Endothelial cell of umbilical vein (primary cell): Measurements from ENCODE around the gene ATP5IF1. TPM values are rescaled to one million over a fixed set of nuclear protein-coding genes. Genes with fewer than 3 reads are reported as not detected.

Source experiments
- BruUV-seq: library from RNA; stranded (reverse); fragments of 400-500 nt; replicated peaks from 2 replicates; lab custom pipeline; 2021; lab: Mats Ljungman, UMichigan
- CTCF ChIA-PET: fragments of 300-600, 350-600 bp; sonication (Branson Sonifier 250); formaldehyde crosslinking; loops from one replicate; lab custom pipeline; 2021; ENCODE audit warnings: antibody characterized with exemption, inconsistent platforms; lab: Charles Lee
- POLR2A ChIA-PET: fragments of 300-600, 350-600 bp; sonication (Branson Sonifier 250); formaldehyde crosslinking; loops from one replicate; lab custom pipeline; 2021; ENCODE audit warnings: antibody characterized with exemption, inconsistent platforms; lab: Charles Lee
- DNase-seq: peaks from one replicate; pipeline ENCODE4 v3.0.0-alpha.2; 2011; ENCODE audit warnings: low read depth, low spot score
- FAIRE-seq: peaks from 2 replicates; lab custom pipeline; 2011; peaks lifted over from hg19 to GRCh38; lab: Jason Lieb, UNC
- H2AFZ ChIP-seq: 2 replicates; pipeline ENCODE4 v1.6.0; 2012; ENCODE audit warnings: low read depth, low read length, control low read depth, inconsistent platforms
- H3K27ac ChIP-seq: 2 replicates; pipeline ENCODE4 v1.5.1; 2011; ENCODE audit warnings: low read depth, mild to moderate bottlenecking, control low read depth, low read length, moderate library complexity; ENCODE audit not compliant: insufficient read depth
- H3K27me3 ChIP-seq, 2 experiments: 2 replicates each; pipeline versions ENCODE4 v1.6.0 to v1.6.1; 2011; ENCODE audit warnings: low read length in 2 of 2, mixed read lengths in 1 of 2; ENCODE audit not compliant: control insufficient read depth in 2 of 2, insufficient read depth in 2 of 2
- H3K36me3 ChIP-seq, 2 experiments: 2 replicates in 1 of 2; 3 replicates in 1 of 2; pipeline ENCODE4 v1.5.1; 2011; ENCODE audit warnings: low read length in 2 of 2, mild to moderate bottlenecking in 1 of 2, moderate library complexity in 1 of 2; ENCODE audit not compliant: control insufficient read depth in 2 of 2, insufficient read depth in 2 of 2; ENCODE audit errors: extremely low read depth in 1 of 2
- H3K4me1 ChIP-seq: 3 replicates; pipeline ENCODE4 v1.5.1; 2011; ENCODE audit warnings: mild to moderate bottlenecking, low read length; ENCODE audit not compliant: control insufficient read depth, insufficient read depth; ENCODE audit errors: extremely low read depth
- H3K4me2 ChIP-seq: 2 replicates; pipeline ENCODE4 v1.6.1; 2011; ENCODE audit warnings: low read length, control low read depth, mixed read lengths; ENCODE audit not compliant: insufficient read depth
- H3K4me3 ChIP-seq, 3 experiments: fragments of 200-600 bp in 1 of 3; sonication (generic), shearing (Covaris generic) in 1 of 3; replicated peaks in 1 of 3; 2 replicates each; pipeline ENCODE4 v1.5.1; 2011 to 2016; ENCODE audit warnings: control low read depth in 3 of 3, low read length in 3 of 3, mild to moderate bottlenecking in 2 of 3, inconsistent platforms in 1 of 3, low read depth in 1 of 3, moderate library complexity in 1 of 3; ENCODE audit not compliant: insufficient read depth in 1 of 3
- H3K79me2 ChIP-seq: 2 replicates; pipeline ENCODE4 v1.6.0; 2012; ENCODE audit warnings: low read length, inconsistent platforms; ENCODE audit not compliant: control insufficient read depth, insufficient read depth
- H3K9ac ChIP-seq: replicated peaks from 2 replicates; pipeline ENCODE3; 2011; ENCODE audit warnings: low read length, control low read depth; ENCODE audit not compliant: insufficient read depth; ENCODE audit errors: extremely low read depth
- H3K9me1 ChIP-seq: replicated peaks from 3 replicates; pipeline ENCODE4 v1.6.0; 2011; ENCODE audit warnings: mild to moderate bottlenecking, low read length; ENCODE audit not compliant: control insufficient read depth, insufficient read depth; ENCODE audit errors: extremely low read depth
- H3K9me3 ChIP-seq: replicated peaks from 2 replicates; pipeline ENCODE4 v1.5.1; 2012; ENCODE audit warnings: low read length, inconsistent platforms; ENCODE audit not compliant: control insufficient read depth, insufficient read depth
- H4K20me1 ChIP-seq: replicated peaks from 2 replicates; pipeline ENCODE3; 2011; ENCODE audit warnings: mild to moderate bottlenecking, low read length; ENCODE audit not compliant: control insufficient read depth, insufficient read depth; ENCODE audit errors: extremely low read depth
- CTCF ChIP-seq, 2 donors: IDR thresholded peaks; 1 replicate in 1 of 2; 2 replicates in 1 of 2; pipeline ENCODE4 v1.5.1; 2011; ENCODE audit warnings: low read length in 2 of 2, mild to moderate bottlenecking in 2 of 2, moderate library complexity in 2 of 2, control low read depth in 1 of 2, inconsistent platforms in 1 of 2, low read depth in 1 of 2; ENCODE audit not compliant: insufficient read depth in 1 of 2; ENCODE audit errors: extremely low read depth in 1 of 2
- EZH2 ChIP-seq: IDR thresholded peaks from 2 replicates; pipeline ENCODE4 v1.6.1; 2012; ENCODE audit warnings: borderline replicate concordance, low read depth, mild to moderate bottlenecking, moderate library complexity, low read length, inconsistent platforms; ENCODE audit not compliant: severe bottlenecking
- FOS ChIP-seq: IDR thresholded peaks from 2 replicates; pipeline ENCODE4 v1.6.1; 2011; ENCODE audit warnings: mild to moderate bottlenecking, low read length, moderate library complexity, borderline replicate concordance; ENCODE audit not compliant: insufficient read depth
- GATA2 ChIP-seq: IDR thresholded peaks from 2 replicates; pipeline ENCODE4 v1.7.0; 2011; ENCODE audit warnings: low read depth, mild to moderate bottlenecking, moderate library complexity, mixed read lengths, low read length; ENCODE audit not compliant: insufficient read length, insufficient read depth
- JUN ChIP-seq: IDR thresholded peaks from 2 replicates; pipeline ENCODE4 v1.6.1; 2011; ENCODE audit warnings: borderline replicate concordance, low read depth; ENCODE audit not compliant: insufficient read length, insufficient read depth
- MAX ChIP-seq: IDR thresholded peaks from 2 replicates; pipeline ENCODE4 v1.6.1; 2011; ENCODE audit not compliant: insufficient read depth, insufficient read length
- MYC ChIP-seq: IDR thresholded peaks from one replicate; pipeline ENCODE4 v1.6.1; 2011; ENCODE audit warnings: mild to moderate bottlenecking, low read depth, low read length
- POLR2A ChIP-seq: IDR thresholded peaks from 2 replicates; pipeline ENCODE4 v1.6.1; 2012; ENCODE audit warnings: low read depth, mild to moderate bottlenecking, control low read depth, low read length
- POLR2AphosphoS5 ChIP-seq: IDR thresholded peaks from 2 replicates; pipeline ENCODE4 v1.6.1; 2012; ENCODE audit warnings: low read depth, mild to moderate bottlenecking, control low read depth, low read length, moderate library complexity; ENCODE audit not compliant: insufficient read depth
- dilution Hi-C: fragments of 300-500 bp; cut with MboI; formaldehyde crosslinking; loops from one replicate; pipeline ENCODE4 v1.15.0; 2019; ENCODE audit warnings: low sequenced_read_pairs; ENCODE audit not compliant: extremely low pct_ligation_motif_present
- intact Hi-C: fragments of 100-400 bp; cut with micrococcal nuclease; formaldehyde crosslinking; loops from one replicate; pipeline ENCODE4 v1.10.0; 2022
- polyA plus RNA-seq, 4 experiments: library from polyadenylated mRNA; depleted of rRNA in 3 of 4; stranded (reverse) in 3 of 4; unstranded in 1 of 4; fragments of >200 nt; gene quantifications; 2 replicates each; pipeline versions ENCODE4 v1.2.1 to v1.2.3, GENCODE V29; 2011 to 2012; ENCODE audit warnings: missing spikeins in 1 of 4
- total RNA-seq: library from RNA; stranded (reverse); gene quantifications from 2 replicates; pipeline ENCODE4 v1.2.3, GENCODE V29; 2021

Gene ATP5IF1
- total and polyA plus RNA-seq, 2 donors (not counting 3 experiments of a cell fraction or from before 2014, with no cell fraction given): 133 to 243 TPM

- no peak for FAIRE-seq
- H4K20me1 ChIP-seq: peaks cover 12% of the 10 kb centered on the region
- BruUV-seq: no TSS peak
Observed at GRCh38 chr1:28264897-28265296, 29.0 kb downstream of the ATP5IF1 start.

More at GRCh38 chr1:28264897-28265296, 29.0 kb downstream of the ATP5IF1 start:
- Histone ChIP-seq H3K79me2 (peaks cover 75% of the 10 kb centered on the region), H3K27me3 (no peaks in the 10 kb centered on the region), H3K36me3 (no peaks in the 10 kb centered on the region), H3K4me2 (no peak overlapping the region), H3K9me1 (no peaks in the 10 kb centered on the region), H3K9ac (no peak overlapping the region), H3K4me3 (no peak overlapping the region), H3K27ac (no peak overlapping the region), H3K4me1 (peaks cover 7% of the 10 kb centered on the region), H3K9me3 (no peaks in the 10 kb centered on the region), H2AFZ (no peak overlapping the region)
- DNase-seq: no peak
- POLR2A ChIA-PET: no interaction called here
- intact Hi-C loops (no loop called here), dilution Hi-C loops (loop anchor here (25.0 kb wide), 1 partner anchor 347 kb away; no protein-coding TSS in a partner anchor)
- TF ChIP-seq CTCF (IDR thresholded peaks at IDR 0.05; ENCODE audit: extremely low read depth in 1 of 2, insufficient read depth in 1 of 2, low read depth in 1 of 2, low read length in 2 of 2): no peak
- no peak for TF ChIP-seq MYC
- TF ChIP-seq GATA2: no peak
- no peak for TF ChIP-seq POLR2A
- no peak for TF ChIP-seq MAX
- TF ChIP-seq POLR2AphosphoS5: no peak
- no peak for TF ChIP-seq JUN
- no peak for TF ChIP-seq FOS
- TF ChIP-seq EZH2: no peak
- CTCF ChIA-PET: interaction anchor here (2.3 kb wide), 1 partner anchor 16 kb away, joined by 12 read pairs; no protein-coding TSS in a partner anchor
